C4-2B (cell line): ENCODE measurements around the gene ACER1.

ENCODE experiments used
- CTCF ChIP-seq: fragments of 450-650 bp; conservative IDR thresholded peaks from 2 replicates; pipeline ENCODE4 v1.5.1; 2017; ENCODE audit warnings: mild to moderate bottlenecking
- ZFX ChIP-seq: fragments of 450-650 bp; IDR thresholded peaks from 2 replicates; pipeline ENCODE4 v1.6.1; 2017

GRCh38 chr19:6333439-6333838 is at the start of gene ACER1:
- TF ChIP-seq CTCF (no peak), ZFX (no peak)
